Neural crest cell (in vitro differentiated cells): ENCODE measurements around the gene CCDC175. TPM values are rescaled to one million over a fixed set of nuclear protein-coding genes. Genes with fewer than 3 reads are reported as not detected.

Source experiments
- DNase-seq: peaks from one replicate; pipeline ENCODE4 v3.0.0; 2021; ENCODE audit warnings: low read depth, mixed read lengths, low spot score
- H3K27ac Mint-ChIP-seq: one replicate; pipeline ENCODE4 v1.8.0; 2021; ENCODE audit warnings: mild to moderate bottlenecking, mixed read lengths; ENCODE audit not compliant: unreplicated experiment
- H3K27me3 Mint-ChIP-seq: 2 replicates; pipeline ENCODE4 v1.8.0; 2021; ENCODE audit warnings: low read depth, mild to moderate bottlenecking, mixed read lengths
- H3K36me3 Mint-ChIP-seq: 2 replicates; pipeline ENCODE4 v1.8.0; 2021; ENCODE audit warnings: low read depth, mild to moderate bottlenecking, mixed read lengths
- H3K4me1 Mint-ChIP-seq: 2 replicates; pipeline ENCODE4 v1.8.0; 2021; ENCODE audit warnings: mixed read lengths
- H3K4me3 Mint-ChIP-seq: one replicate; pipeline ENCODE4 v1.8.0; 2021; ENCODE audit warnings: mild to moderate bottlenecking, mixed read lengths
- H3K9me3 Mint-ChIP-seq: 2 replicates; pipeline ENCODE4 v1.8.0; 2021; ENCODE audit warnings: mixed read lengths
- CTCF ChIP-seq: fragments of 200-600 bp; sonication (generic); conservative IDR thresholded peaks from 2 replicates; pipeline ENCODE4 v1.5.0; 2021; ENCODE audit warnings: antibody characterized with exemption, mild to moderate bottlenecking
- total RNA-seq: library from RNA; stranded (reverse); gene quantifications from 2 replicates; pipeline ENCODE4 v1.2.1, GENCODE V29; 2021

Gene CCDC175
- total RNA-seq, 1 donor from 2014 or later, result 0.19 TPM

GRCh38 chr14:59582845-59583509 is 6.4 kb upstream of the CCDC175 start:
- TF ChIP-seq CTCF, result no peak
- no peak for DNase-seq
- Mint-ChIP-seq H3K36me3 (no peaks in the 10 kb centered on the region), H3K9me3 (no peaks in the 10 kb centered on the region), H3K4me3 (no peak overlapping the region), H3K27me3 (no peaks in the 10 kb centered on the region), H3K27ac (no peak overlapping the region), H3K4me1 (peaks cover 5% of the 10 kb centered on the region)

DNA sequence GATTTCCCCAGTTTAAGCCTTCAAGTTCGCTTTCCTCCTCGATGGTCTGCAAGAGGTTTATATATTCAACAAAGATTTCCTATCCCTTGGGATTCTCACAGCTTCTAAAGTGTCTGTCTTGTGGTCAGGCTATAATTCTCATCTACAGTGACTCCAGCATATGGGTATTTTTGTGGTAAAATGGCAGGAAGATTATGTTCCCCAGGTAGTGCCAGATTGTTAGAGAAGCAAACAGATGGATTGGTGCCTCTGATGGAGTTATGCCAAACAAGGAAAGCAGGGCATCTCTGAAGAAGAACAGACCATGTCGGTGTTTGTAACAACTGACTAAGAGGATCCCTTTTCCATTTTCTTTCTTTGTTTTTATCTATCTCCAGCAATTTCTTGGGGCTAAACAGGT is 5.5 kb upstream of the CCDC175 start:
- H3K4me1 Mint-ChIP-seq, result peaks cover 5% of the 10 kb centered on the region
- no peak for DNase-seq
- H3K9me3 Mint-ChIP-seq, result no peaks in the 10 kb centered on the region
- H3K36me3 Mint-ChIP-seq, result no peaks in the 10 kb centered on the region
- H3K27ac Mint-ChIP-seq, result no peak overlapping the region
- no peak overlapping the region for H3K4me3 Mint-ChIP-seq
- no peak for TF ChIP-seq CTCF
- no peaks in the 10 kb centered on the region for H3K27me3 Mint-ChIP-seq

DNA sequence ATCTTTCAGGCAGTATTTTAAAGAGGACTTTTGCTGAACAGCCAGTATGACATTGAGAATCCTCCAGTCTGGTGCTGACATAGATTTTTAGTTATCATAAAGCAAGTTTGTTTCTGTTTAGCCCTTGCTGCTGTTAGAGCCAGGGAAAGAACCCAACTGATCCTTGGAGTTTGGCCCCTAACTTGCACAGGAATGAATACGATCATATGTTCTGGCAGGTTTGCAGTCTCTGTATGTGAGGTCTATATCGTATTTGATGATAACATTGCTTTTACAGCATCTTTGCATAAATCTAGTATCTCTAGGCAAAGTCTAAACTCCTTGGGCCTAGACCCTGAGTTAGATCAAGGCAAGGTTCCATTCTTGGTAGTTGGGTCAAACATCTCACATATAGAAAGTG is 4.3 kb upstream of the CCDC175 start:
- Mint-ChIP-seq H3K27me3 (no peaks in the 10 kb centered on the region), H3K9me3 (no peaks in the 10 kb centered on the region), H3K27ac (no peak overlapping the region), H3K36me3 (no peaks in the 10 kb centered on the region), H3K4me1 (peaks cover 12% of the 10 kb centered on the region), H3K4me3 (no peak overlapping the region)
- no peak for TF ChIP-seq CTCF
- no peak for DNase-seq

DNA sequence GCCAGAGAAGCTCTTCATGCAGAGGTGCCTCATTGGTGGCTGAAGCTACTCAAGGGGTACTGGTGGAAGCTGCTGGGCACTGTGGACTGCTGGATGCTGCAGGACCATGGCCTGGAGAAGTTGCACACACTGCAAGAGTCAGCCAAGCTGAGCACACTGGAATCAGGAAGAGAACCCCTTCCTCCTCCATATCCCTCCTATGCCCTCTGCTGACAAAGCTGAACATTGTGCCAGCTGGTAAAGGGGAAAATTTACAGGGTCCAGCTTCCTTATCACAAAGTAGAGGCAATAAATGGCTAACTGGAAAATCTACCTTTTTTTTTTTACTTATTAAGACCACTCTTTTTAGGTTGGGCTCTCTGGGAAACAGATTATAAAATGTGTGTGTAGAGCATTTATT is 6.5 kb downstream of the CCDC175 start:
- peaks cover 25% of the 10 kb centered on the region for H3K27me3 Mint-ChIP-seq
- DNase-seq, result no peak
- no peak overlapping the region for H3K27ac Mint-ChIP-seq
- no peaks in the 10 kb centered on the region for H3K36me3 Mint-ChIP-seq
- no peak for TF ChIP-seq CTCF
- H3K9me3 Mint-ChIP-seq, result peaks cover 4% of the 10 kb centered on the region
- no peak overlapping the region for H3K4me3 Mint-ChIP-seq
- H3K4me1 Mint-ChIP-seq, result peaks cover 14% of the 10 kb centered on the region

DNA sequence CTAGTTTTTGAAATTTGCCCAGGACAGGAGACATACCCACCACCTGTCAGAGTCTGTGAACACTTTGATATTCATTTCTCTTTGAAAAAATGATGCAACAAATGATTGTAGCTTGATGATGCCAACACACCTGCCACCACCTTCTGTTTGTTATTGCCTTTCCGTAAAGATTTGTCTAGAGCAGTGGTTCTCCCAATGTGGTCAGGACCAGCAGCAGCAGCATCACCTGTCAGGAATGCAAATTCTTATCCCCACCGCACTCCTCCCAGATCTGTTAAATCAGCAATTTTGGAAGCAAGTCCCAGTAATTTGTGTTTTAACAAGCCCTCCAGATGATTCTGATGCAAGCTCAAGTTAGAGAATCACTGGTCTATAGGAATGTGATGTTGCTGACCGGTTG is 9.9 kb downstream of the CCDC175 start:
- peaks cover 4% of the 10 kb centered on the region for H3K9me3 Mint-ChIP-seq
- no peaks in the 10 kb centered on the region for H3K36me3 Mint-ChIP-seq
- TF ChIP-seq CTCF, result no peak
- H3K4me1 Mint-ChIP-seq, result peaks cover 26% of the 10 kb centered on the region
- DNase-seq, result no peak
- peaks cover 26% of the 10 kb centered on the region for H3K27me3 Mint-ChIP-seq
- no peak overlapping the region for H3K4me3 Mint-ChIP-seq
- H3K27ac Mint-ChIP-seq, result no peak overlapping the region

DNA sequence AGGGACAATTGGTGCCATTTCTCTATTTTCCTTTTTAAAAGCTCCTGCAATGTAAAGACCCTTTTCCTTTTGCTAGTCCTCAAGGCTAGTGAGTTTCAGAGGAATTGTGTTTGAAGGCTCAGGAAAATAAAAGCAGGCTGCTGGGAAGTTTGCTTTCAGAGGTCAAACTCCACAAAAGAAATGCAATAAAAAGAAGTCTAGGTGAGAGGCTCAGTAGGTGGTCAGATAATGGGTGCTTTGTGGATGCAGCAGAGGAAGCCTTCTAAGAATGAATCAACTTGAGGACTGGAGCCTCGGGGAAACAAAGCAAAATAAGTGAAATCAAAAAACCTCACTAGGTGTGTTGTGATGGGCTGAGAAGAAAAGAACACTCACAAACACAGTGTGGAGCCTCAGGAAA is 10.3 kb downstream of the CCDC175 start:
- peaks cover 26% of the 10 kb centered on the region for H3K4me1 Mint-ChIP-seq
- H3K36me3 Mint-ChIP-seq, result no peaks in the 10 kb centered on the region
- H3K4me3 Mint-ChIP-seq, result no peak overlapping the region
- H3K27ac Mint-ChIP-seq, result no peak overlapping the region
- DNase-seq, result no peak
- H3K9me3 Mint-ChIP-seq, result peaks cover 4% of the 10 kb centered on the region
- no peak for TF ChIP-seq CTCF
- H3K27me3 Mint-ChIP-seq, result peaks cover 26% of the 10 kb centered on the region
